Peyer's patch (tissue), 4 donors: ENCODE measurements around the gene NMT1.

Source experiments
- POLR2A ChIP-seq, 2 donors: fragments of 450-650 bp; IDR thresholded peaks; one replicate each; pipeline ENCODE4 v1.5.1; 2017; ENCODE audit warnings: antibody characterized with exemption in 2 of 2, mild to moderate bottlenecking in 2 of 2, moderate library complexity in 2 of 2
- TF ChIP-seq, protein P1 (sequence below), 6 experiments: fragments of 450-650 bp in 4 of 6; fragments of 200-600 bp in 2 of 6; sonication (generic) in 1 of 6; IDR thresholded peaks; one replicate each; pipeline ENCODE4 v1.5.1; 2017 to 2019; ENCODE audit warnings: antibody characterized with exemption in 6 of 6, mild to moderate bottlenecking in 3 of 6, moderate library complexity in 1 of 6

- TF ChIP-seq, protein P1, sequence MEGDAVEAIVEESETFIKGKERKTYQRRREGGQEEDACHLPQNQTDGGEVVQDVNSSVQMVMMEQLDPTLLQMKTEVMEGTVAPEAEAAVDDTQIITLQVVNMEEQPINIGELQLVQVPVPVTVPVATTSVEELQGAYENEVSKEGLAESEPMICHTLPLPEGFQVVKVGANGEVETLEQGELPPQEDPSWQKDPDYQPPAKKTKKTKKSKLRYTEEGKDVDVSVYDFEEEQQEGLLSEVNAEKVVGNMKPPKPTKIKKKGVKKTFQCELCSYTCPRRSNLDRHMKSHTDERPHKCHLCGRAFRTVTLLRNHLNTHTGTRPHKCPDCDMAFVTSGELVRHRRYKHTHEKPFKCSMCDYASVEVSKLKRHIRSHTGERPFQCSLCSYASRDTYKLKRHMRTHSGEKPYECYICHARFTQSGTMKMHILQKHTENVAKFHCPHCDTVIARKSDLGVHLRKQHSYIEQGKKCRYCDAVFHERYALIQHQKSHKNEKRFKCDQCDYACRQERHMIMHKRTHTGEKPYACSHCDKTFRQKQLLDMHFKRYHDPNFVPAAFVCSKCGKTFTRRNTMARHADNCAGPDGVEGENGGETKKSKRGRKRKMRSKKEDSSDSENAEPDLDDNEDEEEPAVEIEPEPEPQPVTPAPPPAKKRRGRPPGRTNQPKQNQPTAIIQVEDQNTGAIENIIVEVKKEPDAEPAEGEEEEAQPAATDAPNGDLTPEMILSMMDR (IDR thresholded peaks at IDR 0.05), result no peak
- no peak for TF ChIP-seq POLR2A (IDR thresholded peaks at IDR 0.05)
Measured at GRCh38 chr17:45046537-45047125, 14.5 kb upstream of the NMT1 start.
